Right lobe of liver (tissue), 6 donors: ENCODE results near the gene PRPSAP2. TPM values are rescaled to one million over a fixed set of nuclear protein-coding genes. Genes with fewer than 3 reads are reported as not detected.

Experiments used
- ATAC-seq, 4 donors: fragments of 200-7000 bp; cut with Tn5 transposase; one replicate each; pipeline ENCODE4 v1.9.1; 2020; ENCODE audit warnings: mild to moderate bottlenecking in 4 of 4, moderate library complexity in 4 of 4
- DNase-seq, 3 donors: peaks; one replicate each; pipeline ENCODE4 v3.0.0-alpha.2; 2020
- H3K27ac ChIP-seq, 3 donors: fragments of 200-600 bp; one replicate each; pipeline ENCODE4 v1.8.0; 2022
- H3K27me3 ChIP-seq, 2 donors: fragments of 200-600 bp; one replicate each; pipeline ENCODE4 v1.8.0; 2022
- H3K36me3 ChIP-seq, 4 donors: fragments of 200-600 bp; sonication (generic) in 1 of 4; one replicate each; pipeline versions ENCODE4 v1.5.1 to v1.8.0; 2017 to 2022; ENCODE audit warnings: control low read depth in 1 of 4
- H3K4me1 ChIP-seq, 4 donors: fragments of 200-600 bp; sonication (generic) in 1 of 4; one replicate each; pipeline versions ENCODE4 v1.5.1 to v1.8.0; 2017 to 2022; ENCODE audit warnings: control low read depth in 1 of 4
- H3K4me3 ChIP-seq, 3 donors: fragments of 200-600 bp; one replicate each; pipeline ENCODE4 v1.8.0; 2022
- H3K9me3 ChIP-seq, 4 donors: fragments of 200-600 bp; sonication (generic) in 1 of 4; one replicate each; pipeline versions ENCODE4 v1.5.1 to v1.8.0; 2017 to 2022; ENCODE audit warnings: control low read depth in 1 of 4
- POLR2A ChIP-seq: fragments of 450-650 bp; IDR thresholded peaks from one replicate; pipeline ENCODE4 v1.6.1; 2017; ENCODE audit warnings: antibody characterized with exemption, mild to moderate bottlenecking
- WGBS: methylation state at CpG from one replicate; pipeline ENCODE4 v1.1.6; 2018; ENCODE audit warnings: low coverage, low lambda C conversion rate; ENCODE audit not compliant: insufficient coverage; ENCODE audit errors: missing lambda C conversion rate; 5-methylcytosine and 5-hydroxymethylcytosine counted together
- intact Hi-C, 2 donors: fragments of 100-400 bp; cut with DNase I; formaldehyde crosslinking; loops; one replicate each; pipeline versions ENCODE4 v1.11.2 to v1.14.1; 2022
- total RNA-seq, 6 experiments: library from RNA; depleted of rRNA in 2 of 6; stranded (reverse); fragments of >200 nt in 2 of 6; fragmentation: NEBNext Ultra II Directional in 3 of 6; extraction: Animal tissue kit (Norgen Biotek cat#: 25700) in 3 of 6; gene quantifications; one replicate each; pipeline versions ENCODE4 v1.1.0 to v1.2.4, GENCODE V29; 2016 to 2023
- TF ChIP-seq, protein P1 (sequence below), 4 donors: fragments of 200-600 bp in 3 of 4; fragments of 450-650 bp in 1 of 4; IDR thresholded peaks; one replicate each; pipeline versions ENCODE4 v1.5.1 to v1.8.0; 2016 to 2022; ENCODE audit warnings: antibody characterized with exemption in 4 of 4, mild to moderate bottlenecking in 2 of 4
- donor health status: DM: no; HTN: yes; CAD: no.
- donor health status: DM: no; HTN: no; CAD: no.
- donor health status: DM: no; HTN: no; CAD: no.
- donor health status: DM: no; HTN: yes; CAD: no.
- donor health status: DM: no; HTN: yes; CAD: no.

Gene PRPSAP2
- total RNA-seq, 6 experiments from 2014 or later, result 15.8 to 19.7 (median 16.6) TPM

DNA sequence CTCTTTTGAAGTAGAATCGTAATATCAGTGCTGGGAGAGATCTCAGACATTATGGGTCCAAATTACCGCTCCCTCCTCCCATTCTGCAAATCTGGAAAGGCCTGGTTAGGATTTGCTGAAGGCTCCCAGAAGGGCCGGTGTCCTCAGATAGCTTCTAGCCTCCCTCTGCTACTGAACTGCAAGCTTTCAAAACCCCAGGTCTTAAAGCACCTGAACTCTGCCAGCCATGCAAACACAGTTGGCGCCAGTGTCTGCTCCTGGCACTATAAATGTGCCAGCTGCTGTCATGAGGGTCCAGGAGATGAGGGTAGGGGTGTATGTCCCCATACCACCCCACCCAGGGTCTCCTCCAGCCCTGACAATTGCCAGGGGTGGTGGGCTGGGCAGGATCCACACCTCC is 118.3 kb downstream of the PRPSAP2 start:
- intact Hi-C loops, result no loop called here
- H3K27me3 ChIP-seq, result no peaks in the 10 kb centered on the region
- TF ChIP-seq, protein P1, sequence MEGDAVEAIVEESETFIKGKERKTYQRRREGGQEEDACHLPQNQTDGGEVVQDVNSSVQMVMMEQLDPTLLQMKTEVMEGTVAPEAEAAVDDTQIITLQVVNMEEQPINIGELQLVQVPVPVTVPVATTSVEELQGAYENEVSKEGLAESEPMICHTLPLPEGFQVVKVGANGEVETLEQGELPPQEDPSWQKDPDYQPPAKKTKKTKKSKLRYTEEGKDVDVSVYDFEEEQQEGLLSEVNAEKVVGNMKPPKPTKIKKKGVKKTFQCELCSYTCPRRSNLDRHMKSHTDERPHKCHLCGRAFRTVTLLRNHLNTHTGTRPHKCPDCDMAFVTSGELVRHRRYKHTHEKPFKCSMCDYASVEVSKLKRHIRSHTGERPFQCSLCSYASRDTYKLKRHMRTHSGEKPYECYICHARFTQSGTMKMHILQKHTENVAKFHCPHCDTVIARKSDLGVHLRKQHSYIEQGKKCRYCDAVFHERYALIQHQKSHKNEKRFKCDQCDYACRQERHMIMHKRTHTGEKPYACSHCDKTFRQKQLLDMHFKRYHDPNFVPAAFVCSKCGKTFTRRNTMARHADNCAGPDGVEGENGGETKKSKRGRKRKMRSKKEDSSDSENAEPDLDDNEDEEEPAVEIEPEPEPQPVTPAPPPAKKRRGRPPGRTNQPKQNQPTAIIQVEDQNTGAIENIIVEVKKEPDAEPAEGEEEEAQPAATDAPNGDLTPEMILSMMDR (IDR thresholded peaks at IDR 0.05), result no peak
- no peak for TF ChIP-seq POLR2A
- DNase-seq, result no peak
- no peaks in the 10 kb centered on the region for H3K9me3 ChIP-seq
- H3K4me1 ChIP-seq, result peaks cover 0 to under 1% (median under 1%) of the 10 kb centered on the region in 4 donors
- peak in 1 of 4 donors; percentile 50 for ATAC-seq
- 66% methylated on average over 2 of the region's 4 CpGs for WGBS
- no peak overlapping the region for H3K27ac ChIP-seq
- H3K4me3 ChIP-seq, result no peak overlapping the region
- peaks cover 0 to 24% (median 9%) of the 10 kb centered on the region in 4 donors for H3K36me3 ChIP-seq

DNA sequence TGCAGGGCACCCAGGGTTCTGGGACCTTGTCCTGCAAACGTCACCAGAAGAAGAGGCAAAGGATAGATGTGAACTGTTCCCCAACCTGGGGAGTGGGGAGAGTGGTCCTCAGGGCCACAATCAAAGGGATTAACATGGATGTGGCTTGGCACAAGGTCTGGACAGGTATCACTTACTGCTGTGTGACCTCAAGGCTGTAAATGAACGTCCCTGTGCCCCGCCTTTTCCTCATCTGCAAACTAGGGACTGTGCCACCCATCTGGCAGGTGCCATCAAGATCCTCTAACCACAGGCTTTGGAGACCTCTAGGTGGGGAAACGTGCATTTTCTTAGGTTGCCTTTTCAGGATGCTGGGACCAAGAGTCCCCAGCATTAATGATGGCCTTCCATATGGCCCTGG is 119.1 kb downstream of the PRPSAP2 start:
- peaks cover 0 to 21% (median 9%) of the 10 kb centered on the region in 4 donors for H3K36me3 ChIP-seq

DNA sequence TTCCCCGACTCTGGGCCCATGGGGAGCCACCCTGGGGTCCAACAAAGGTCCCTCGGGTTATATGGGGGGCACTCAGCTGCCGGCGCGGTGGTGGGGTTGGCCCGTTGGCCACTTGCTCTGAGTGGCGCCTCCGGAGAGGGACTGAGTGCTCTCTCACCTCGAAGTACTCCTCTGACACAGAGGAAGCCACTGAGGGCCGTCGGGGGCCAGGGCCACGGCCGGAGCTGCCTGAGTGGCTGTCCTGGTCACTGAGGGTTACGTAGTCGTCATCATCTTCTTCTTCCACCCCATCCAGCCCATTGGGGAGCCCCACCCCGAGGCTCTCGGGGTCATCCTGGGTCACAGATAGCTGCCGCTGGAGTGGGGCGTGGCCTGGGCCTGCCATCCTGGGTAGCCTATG is 119.7 kb downstream of the PRPSAP2 start:
- H3K4me3 ChIP-seq, result no peak overlapping the region
- WGBS, result 80% methylated on average over 6 of the region's 19 CpGs
- no peak overlapping the region for H3K27ac ChIP-seq
- peaks cover 0 to 21% (median 9%) of the 10 kb centered on the region in 4 donors for H3K36me3 ChIP-seq
- TF ChIP-seq, protein P1 (IDR thresholded peaks at IDR 0.05), result no peak
- no peak for TF ChIP-seq POLR2A
- no peaks in the 10 kb centered on the region for H3K27me3 ChIP-seq
- intact Hi-C loops, result no loop called here
- no peak for DNase-seq
- no peaks in the 10 kb centered on the region for H3K9me3 ChIP-seq
- peaks cover 0 to 15% (median 6%) of the 10 kb centered on the region in 4 donors for H3K4me1 ChIP-seq
- peak in 1 of 4 donors; percentile 1 for ATAC-seq

More for the DNA sequence above, 119.1 kb downstream of the PRPSAP2 start:
- peaks cover 0 to 9% (median 4%) of the 10 kb centered on the region in 4 donors for H3K4me1 ChIP-seq
- no peak overlapping the region for H3K27ac ChIP-seq
- H3K9me3 ChIP-seq, result no peaks in the 10 kb centered on the region
- ATAC-seq, result no peak
- no peaks in the 10 kb centered on the region for H3K27me3 ChIP-seq
- H3K4me3 ChIP-seq, result no peak overlapping the region
- intact Hi-C loops, result no loop called here
- WGBS, result 75% methylated on average over 2 of the region's 4 CpGs
- TF ChIP-seq, protein P1 (IDR thresholded peaks at IDR 0.05), result no peak
- DNase-seq, result no peak

DNA sequence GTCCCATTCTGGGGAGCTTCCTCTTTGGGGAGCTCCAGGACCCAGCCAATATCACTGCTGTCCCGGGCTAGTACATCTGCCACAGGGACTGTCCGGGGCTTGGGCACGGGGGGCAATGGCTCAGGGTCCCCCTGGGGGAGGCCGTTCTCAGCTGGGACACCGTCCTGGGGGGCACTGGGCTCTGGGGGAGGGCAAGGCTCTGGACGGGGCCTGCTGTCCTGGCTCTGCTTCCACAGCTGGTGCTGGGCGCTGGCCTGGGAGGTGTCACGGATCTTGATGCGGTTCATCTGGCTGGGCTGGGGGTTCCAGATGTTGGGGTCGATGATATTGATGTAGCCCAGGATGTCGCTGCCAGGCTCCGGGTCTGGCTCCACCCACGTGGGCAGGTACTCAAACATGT is 120.1 kb downstream of the PRPSAP2 start:
- DNase-seq (no peak), ATAC-seq (no peak)
- Histone ChIP-seq H3K9me3 (no peaks in the 10 kb centered on the region), H3K4me1 (peaks cover 0 to 17% (median 6%) of the 10 kb centered on the region in 4 donors), H3K36me3 (peaks cover 0 to 21% (median 9%) of the 10 kb centered on the region in 4 donors), H3K27ac (no peak overlapping the region), H3K27me3 (no peaks in the 10 kb centered on the region), H3K4me3 (no peak overlapping the region)
- TF ChIP-seq, protein P1 (IDR thresholded peaks at IDR 0.05), result no peak
- TF ChIP-seq POLR2A, result no peak
- no CpG with 5 or more reads among the region's 13 CpGs for WGBS
- intact Hi-C loops, result no loop called here

DNA sequence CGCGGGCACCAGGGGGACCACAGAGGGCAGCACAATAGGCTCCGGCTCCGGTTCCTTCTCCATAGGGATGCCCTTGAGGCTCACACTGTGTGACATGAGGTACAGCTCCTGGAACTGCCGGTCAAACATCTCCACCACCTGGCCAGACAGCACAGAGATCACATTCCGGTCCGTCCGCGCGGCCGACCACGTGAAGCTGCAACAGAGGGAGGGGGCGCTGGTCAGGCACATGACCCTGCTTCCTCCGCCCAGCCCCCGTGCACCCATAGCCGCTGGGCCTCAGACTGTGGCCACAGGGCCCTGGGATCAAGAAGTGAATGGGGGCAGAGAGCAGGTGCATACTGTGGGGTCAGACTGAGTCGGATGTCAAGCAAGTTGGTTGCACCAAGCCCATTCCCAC is 120.7 kb downstream of the PRPSAP2 start:
- no peaks in the 10 kb centered on the region for H3K9me3 ChIP-seq
- WGBS, result 50% methylated on average over 2 of the region's 17 CpGs
- TF ChIP-seq, protein P1 (IDR thresholded peaks at IDR 0.05), result no peak
- TF ChIP-seq POLR2A, result no peak
- no peak overlapping the region for H3K4me3 ChIP-seq
- peaks cover 0 to 21% (median 9%) of the 10 kb centered on the region in 4 donors for H3K36me3 ChIP-seq
- ATAC-seq (no peak), DNase-seq (no peak)
- H3K27ac ChIP-seq, result no peak overlapping the region
- H3K27me3 ChIP-seq, result no peaks in the 10 kb centered on the region
- H3K4me1 ChIP-seq, result peaks cover 0 to 17% (median 6%) of the 10 kb centered on the region in 4 donors
- intact Hi-C loops, result no loop called here
